Neural cell (in vitro differentiated cells): Measurements from ENCODE around the gene CARD6. TPM values are rescaled to one million over a fixed set of nuclear protein-coding genes. Genes with fewer than 3 reads are reported as not detected.

Experiments used
- H2AFZ ChIP-seq: fragments of 200-600, 300-800 bp; sonication (generic), shearing (Covaris generic); 2 replicates; pipeline ENCODE4 v1.6.0; 2014; ENCODE audit warnings: low read depth, mild to moderate bottlenecking, antibody characterized with exemption, low read length, moderate library complexity
- H3F3A ChIP-seq: fragments of 200-600 bp; shearing (Covaris generic); 2 replicates; pipeline ENCODE4 v1.6.1; 2016; ENCODE audit warnings: mild to moderate bottlenecking, moderate library complexity, mixed read lengths, antibody characterized with exemption, low read length; ENCODE audit not compliant: insufficient read depth, poor library complexity, severe bottlenecking
- H3K27ac ChIP-seq: fragments of 200-600, 300-800 bp; sonication (generic), shearing (Covaris generic); 2 replicates; pipeline ENCODE4 v1.5.1; 2014; ENCODE audit warnings: mild to moderate bottlenecking, low read length, moderate library complexity
- H3K27me3 ChIP-seq: fragments of 300-800, 200-600 bp; sonication (generic), shearing (Covaris generic); 2 replicates; pipeline ENCODE4 v1.6.0; 2014; ENCODE audit warnings: mild to moderate bottlenecking, low read depth, low read length, moderate library complexity; ENCODE audit not compliant: insufficient read depth
- H3K36me3 ChIP-seq: fragments of 300-800, 200-600 bp; sonication (generic), shearing (Covaris generic); 2 replicates; pipeline ENCODE4 v1.5.1; 2014; ENCODE audit warnings: mild to moderate bottlenecking, antibody characterized with exemption, low read length, moderate library complexity; ENCODE audit not compliant: insufficient read depth
- H3K4me2 ChIP-seq: fragments of 300-800, 200-600 bp; sonication (generic), shearing (Covaris generic); 2 replicates; pipeline ENCODE4 v1.6.0; 2014; ENCODE audit warnings: mild to moderate bottlenecking, low read length
- H3K4me3 ChIP-seq: fragments of 300-800, 200-600 bp; sonication (generic), shearing (Covaris generic); 2 replicates; pipeline ENCODE4 v1.5.1; 2014; ENCODE audit warnings: mild to moderate bottlenecking, low read length, moderate library complexity
- H3K79me2 ChIP-seq: fragments of 200-600 bp; shearing (Covaris generic); replicated peaks from 2 replicates; pipeline ENCODE4 v1.6.0; 2014; ENCODE audit warnings: mild to moderate bottlenecking, low read length, moderate library complexity; ENCODE audit not compliant: insufficient read depth
- H3K9ac ChIP-seq: fragments of 300-800, 200-600 bp; sonication (generic), shearing (Covaris generic); 2 replicates; pipeline ENCODE4 v1.6.1; 2016; ENCODE audit warnings: mild to moderate bottlenecking, low read length, mixed read lengths
- H3K9me2 ChIP-seq: fragments of 200-600 bp; shearing (Covaris generic); 2 replicates; pipeline ENCODE4 v1.6.1; 2016; ENCODE audit warnings: mild to moderate bottlenecking, low read length, mixed read lengths; ENCODE audit not compliant: insufficient read depth
- H3K9me3 ChIP-seq: fragments of 200-600, 300-800 bp; sonication (generic), shearing (Covaris generic); 2 replicates; pipeline ENCODE4 v1.6.1; 2016; ENCODE audit warnings: mild to moderate bottlenecking, mixed run types, low read length, moderate library complexity, mixed read lengths
- H4K20me1 ChIP-seq: fragments of 200-600 bp; shearing (Covaris generic); 2 replicates; pipeline ENCODE4 v1.6.1; 2016; ENCODE audit warnings: mild to moderate bottlenecking, mixed run types; ENCODE audit not compliant: insufficient read depth
- CTCF ChIP-seq: fragments of 450-650 bp; IDR thresholded peaks from 2 replicates; pipeline ENCODE4 v1.5.1; 2014; ENCODE audit warnings: antibody characterized with exemption, mild to moderate bottlenecking, moderate library complexity; ENCODE audit not compliant: poor library complexity, severe bottlenecking
- EP300 ChIP-seq: fragments of 450-650 bp; conservative IDR thresholded peaks from 2 replicates; pipeline ENCODE4 v1.6.1; 2014; ENCODE audit warnings: antibody characterized with exemption, mild to moderate bottlenecking, moderate library complexity; ENCODE audit not compliant: poor library complexity, severe bottlenecking
- EZH2 ChIP-seq: fragments of 200-600, 300-800 bp; shearing (Covaris generic), sonication (generic); IDR thresholded peaks from 2 replicates; pipeline ENCODE4 v1.6.1; 2014; ENCODE audit warnings: antibody characterized with exemption, low read length, borderline replicate concordance, mild to moderate bottlenecking; ENCODE audit not compliant: insufficient read depth, poor library complexity, severe bottlenecking
- MXI1 ChIP-seq: fragments of 450-650 bp; conservative IDR thresholded peaks from 2 replicates; pipeline ENCODE4 v1.6.1; 2014; ENCODE audit warnings: antibody characterized with exemption, mild to moderate bottlenecking; ENCODE audit not compliant: poor library complexity, severe bottlenecking
- POLR2AphosphoS5 ChIP-seq: IDR thresholded peaks from 2 replicates; pipeline ENCODE4 v1.6.1; 2012
- RAD21 ChIP-seq: fragments of 450-650 bp; conservative IDR thresholded peaks from 2 replicates; pipeline ENCODE4 v1.6.1; 2014; ENCODE audit warnings: antibody characterized with exemption, mild to moderate bottlenecking, moderate library complexity
- REST ChIP-seq: IDR thresholded peaks from 2 replicates; pipeline ENCODE4 v1.6.1; 2012; ENCODE audit warnings: borderline replicate concordance
- SMC3 ChIP-seq: fragments of 450-650 bp; conservative IDR thresholded peaks from 2 replicates; pipeline ENCODE4 v1.6.1; 2014; ENCODE audit warnings: antibody characterized with exemption, mild to moderate bottlenecking, moderate library complexity; ENCODE audit not compliant: poor library complexity
- TAF1 ChIP-seq: IDR thresholded peaks from 2 replicates; pipeline ENCODE4 v1.6.1; 2012; ENCODE audit warnings: low read depth
- polyA plus RNA-seq: library from polyadenylated mRNA; depleted of rRNA; stranded (reverse); fragments of >200 nt; gene quantifications from 2 replicates; pipeline ENCODE4 v1.2.3, GENCODE V29; 2014

CARD6 gene
- polyA plus RNA-seq, 1 donor from 2014 or later, result 0.06 TPM

GRCh38 chr5:40846371-40846770 lies 5.2 kb downstream of the CARD6 start:
- no peaks in the 10 kb centered on the region for H3K9me2 ChIP-seq
- H3K9me3 ChIP-seq, result no peaks in the 10 kb centered on the region
- TF ChIP-seq TAF1, result no peak
- no peak for TF ChIP-seq POLR2AphosphoS5
- no peak for TF ChIP-seq MXI1
- TF ChIP-seq EZH2, result no peak
- TF ChIP-seq CTCF, result no peak
- no peak for TF ChIP-seq RAD21
- no peak for TF ChIP-seq SMC3
- TF ChIP-seq REST, result no peak
- no peak for TF ChIP-seq EP300
- H3K27ac ChIP-seq, result no peak overlapping the region
- H3F3A ChIP-seq, result no peaks in the 10 kb centered on the region
- no peaks in the 10 kb centered on the region for H3K27me3 ChIP-seq
- no peak overlapping the region for H3K4me2 ChIP-seq
- no peak overlapping the region for H2AFZ ChIP-seq
- H4K20me1 ChIP-seq, result no peaks in the 10 kb centered on the region
- no peak overlapping the region for H3K9ac ChIP-seq
- H3K4me3 ChIP-seq, result no peak overlapping the region
- H3K36me3 ChIP-seq, result no peaks in the 10 kb centered on the region
- no peaks in the 10 kb centered on the region for H3K79me2 ChIP-seq

GRCh38 chr5:40847525-40847924 lies 6.4 kb downstream of the CARD6 start:
- Histone ChIP-seq H3K4me2 (no peak overlapping the region), H2AFZ (no peak overlapping the region)
- TF ChIP-seq SMC3, result no peak
- no peak for TF ChIP-seq TAF1
- no peak for TF ChIP-seq EP300
- no peak for TF ChIP-seq RAD21
- TF ChIP-seq CTCF, result no peak
- no peak for TF ChIP-seq REST
- TF ChIP-seq POLR2AphosphoS5, result no peak
- TF ChIP-seq MXI1, result no peak
- TF ChIP-seq EZH2, result no peak

More at GRCh38 chr5:40847525-40847924, 6.4 kb downstream of the CARD6 start:
- Histone ChIP-seq H4K20me1 (no peaks in the 10 kb centered on the region), H3K36me3 (no peaks in the 10 kb centered on the region), H3K9ac (no peak overlapping the region), H3K9me2 (no peaks in the 10 kb centered on the region), H3K79me2 (no peaks in the 10 kb centered on the region), H3K27me3 (no peaks in the 10 kb centered on the region), H3K4me3 (no peak overlapping the region), H3F3A (no peaks in the 10 kb centered on the region), H3K9me3 (no peaks in the 10 kb centered on the region), H3K27ac (no peak overlapping the region)
